ENCODE data around the gene OTULINL. TPM values are rescaled to one million over a fixed set of nuclear protein-coding genes. Genes with fewer than 3 reads are reported as not detected.

The OTULINL gene
- total RNA-seq, 1 experiment from 2014 or later = 0.69 TPM

GRCh38 chr5:14593326-14594021, 11.9 kb downstream of the OTULINL start:
- no peak for DNase-seq (ENCODE audit: low read depth, low spot score)
- in situ Hi-C loops (cut with HindIII; ENCODE audit: low pct_unique_long_range_greater_than_20kb, low sequenced_read_pairs) = no loop called here

GRCh38 chr5:14594378-14595074, 12.9 kb downstream of the OTULINL start:
- in situ Hi-C loops (cut with HindIII; ENCODE audit: low pct_unique_long_range_greater_than_20kb, low sequenced_read_pairs) = no loop called here
- DNase-seq (ENCODE audit: low read depth, low spot score) = no peak

GRCh38 chr5:14595189-14595588, 13.6 kb downstream of the OTULINL start:
- in situ Hi-C loops (cut with HindIII; ENCODE audit: low pct_unique_long_range_greater_than_20kb, low sequenced_read_pairs) = no loop called here
- DNase-seq (ENCODE audit: low read depth, low spot score) = no peak

GRCh38 chr5:14595891-14596290, 14.3 kb downstream of the OTULINL start:
- DNase-seq (ENCODE audit: low read depth, low spot score) = no peak
- in situ Hi-C loops (cut with HindIII; ENCODE audit: low pct_unique_long_range_greater_than_20kb, low sequenced_read_pairs) = no loop called here

GRCh38 chr5:14597080-14597479, 15.5 kb downstream of the OTULINL start:
- DNase-seq (ENCODE audit: low read depth, low spot score) = no peak
- in situ Hi-C loops (cut with HindIII; ENCODE audit: low pct_unique_long_range_greater_than_20kb, low sequenced_read_pairs) = no loop called here

- DNase-seq (ENCODE audit: low read depth, low spot score) = no peak
- in situ Hi-C loops (cut with HindIII; ENCODE audit: low pct_unique_long_range_greater_than_20kb, low sequenced_read_pairs) = no loop called here
These were observed 16.6 kb downstream of the OTULINL start for GRCh38 chr5:14598225-14598624.

- DNase-seq (ENCODE audit: low read depth, low spot score) = no peak
- in situ Hi-C loops (cut with HindIII; ENCODE audit: low pct_unique_long_range_greater_than_20kb, low sequenced_read_pairs) = no loop called here
These were observed 18.0 kb downstream of the OTULINL start for GRCh38 chr5:14599476-14600127.

- in situ Hi-C loops (cut with HindIII; ENCODE audit: low pct_unique_long_range_greater_than_20kb, low sequenced_read_pairs) = no loop called here
- no peak for DNase-seq (ENCODE audit: low read depth, low spot score)
These were observed 19.3 kb downstream of the OTULINL start for GRCh38 chr5:14600846-14601245.

- DNase-seq (ENCODE audit: low read depth, low spot score) = no peak
- in situ Hi-C loops (cut with HindIII; ENCODE audit: low pct_unique_long_range_greater_than_20kb, low sequenced_read_pairs) = no loop called here
These were observed 21.5 kb downstream of the OTULINL start for GRCh38 chr5:14603141-14603540.

- no peak for DNase-seq (ENCODE audit: low read depth, low spot score)
- in situ Hi-C loops (cut with HindIII; ENCODE audit: low pct_unique_long_range_greater_than_20kb, low sequenced_read_pairs) = no loop called here
These were observed 25.5 kb downstream of the OTULINL start for GRCh38 chr5:14607104-14607503.

GRCh38 chr5:14608169-14608568, 26.6 kb downstream of the OTULINL start:
- DNase-seq (ENCODE audit: low read depth, low spot score) = no peak
- in situ Hi-C loops (cut with HindIII; ENCODE audit: low pct_unique_long_range_greater_than_20kb, low sequenced_read_pairs) = no loop called here

GRCh38 chr5:14611737-14612136, 30.1 kb downstream of the OTULINL start:
- in situ Hi-C loops (cut with HindIII; ENCODE audit: low pct_unique_long_range_greater_than_20kb, low sequenced_read_pairs) = no loop called here
- no peak for DNase-seq (ENCODE audit: low read depth, low spot score)

GRCh38 chr5:14614490-14614889, 32.9 kb downstream of the OTULINL start:
- no peak for DNase-seq (ENCODE audit: low read depth, low spot score)

GRCh38 chr5:14615365-14615764, 33.8 kb downstream of the OTULINL start:
- no peak for DNase-seq (ENCODE audit: low read depth, low spot score)
- in situ Hi-C loops (cut with HindIII; ENCODE audit: low pct_unique_long_range_greater_than_20kb, low sequenced_read_pairs) = no loop called here

More at GRCh38 chr5:14614490-14614889, 32.9 kb downstream of the OTULINL start:
- in situ Hi-C loops (cut with HindIII; ENCODE audit: low pct_unique_long_range_greater_than_20kb, low sequenced_read_pairs) = no loop called here

- in situ Hi-C loops (cut with HindIII; ENCODE audit: low pct_unique_long_range_greater_than_20kb, low sequenced_read_pairs) = no loop called here
- DNase-seq (ENCODE audit: low read depth, low spot score) = no peak
These were observed 35.8 kb downstream of the OTULINL start for GRCh38 chr5:14617441-14617840.

GRCh38 chr5:14627270-14627669, 45.7 kb downstream of the OTULINL start:
- no peak for DNase-seq (ENCODE audit: low read depth, low spot score)
- in situ Hi-C loops (cut with HindIII; ENCODE audit: low pct_unique_long_range_greater_than_20kb, low sequenced_read_pairs) = loop anchor here (25.0 kb wide), 1 partner anchor 265 kb away; no protein-coding TSS in a partner anchor

- peak; percentile 67 for DNase-seq (ENCODE audit: low read depth, low spot score)
- in situ Hi-C loops (cut with HindIII; ENCODE audit: low pct_unique_long_range_greater_than_20kb, low sequenced_read_pairs) = loop anchor here (25.0 kb wide), 1 partner anchor 266 kb away; no protein-coding TSS in a partner anchor
These were observed 46.8 kb downstream of the OTULINL start for GRCh38 chr5:14628346-14628745.

GRCh38 chr5:14630671-14631070, 49.1 kb downstream of the OTULINL start:
- in situ Hi-C loops (cut with HindIII; ENCODE audit: low pct_unique_long_range_greater_than_20kb, low sequenced_read_pairs) = loop anchor here (25.0 kb wide), 1 partner anchor 268 kb away; no protein-coding TSS in a partner anchor

More at GRCh38 chr5:14630671-14631070, 49.1 kb downstream of the OTULINL start:
- DNase-seq (ENCODE audit: low read depth, low spot score) = no peak

Measured in SK-MEL-5 (cell line).